Endodermal cell (in vitro differentiated cells): ENCODE data around the gene TMEM170B. TPM values are rescaled to one million over a fixed set of nuclear protein-coding genes. Genes with fewer than 3 reads are reported as not detected.

Experiments
- DNase-seq: peaks from one replicate; pipeline ENCODE4 v3.0.0-alpha.2; 2017
- H3K27ac ChIP-seq: 2 replicates; pipeline ENCODE4 v1.5.1; 2013; ENCODE audit warnings: mild to moderate bottlenecking, low read depth, low read length, moderate library complexity
- H3K27me3 ChIP-seq: 2 replicates; pipeline ENCODE4 v1.6.1; 2013; ENCODE audit warnings: mild to moderate bottlenecking, low read length, moderate library complexity; ENCODE audit not compliant: insufficient read depth, control insufficient read depth, poor library complexity, severe bottlenecking
- H3K36me3 ChIP-seq: 2 replicates; pipeline ENCODE4 v1.7.0; 2013; ENCODE audit warnings: mild to moderate bottlenecking, low read length, moderate library complexity; ENCODE audit not compliant: control insufficient read depth, insufficient read depth
- H3K4me1 ChIP-seq: one replicate; pipeline ENCODE4 v1.7.0; 2013; ENCODE audit warnings: low read length; ENCODE audit not compliant: control insufficient read depth, insufficient read depth
- H3K4me3 ChIP-seq: 2 replicates; pipeline ENCODE4 v1.5.1; 2013; ENCODE audit warnings: mild to moderate bottlenecking, low read length, moderate library complexity
- H3K9ac ChIP-seq: 2 replicates; pipeline ENCODE4 v1.6.1; 2013; ENCODE audit warnings: mild to moderate bottlenecking, low read length, moderate library complexity; ENCODE audit not compliant: poor library complexity, severe bottlenecking; ENCODE audit errors: extremely low read depth
- H3K9me3 ChIP-seq: 2 replicates; pipeline ENCODE4 v1.6.1; 2013; ENCODE audit warnings: mild to moderate bottlenecking, low read length, moderate library complexity; ENCODE audit not compliant: control insufficient read depth
- H3K27ac Mint-ChIP-seq: 2 replicates; pipeline ENCODE4 v1.8.0; 2020; ENCODE audit warnings: mixed read lengths
- H3K27me3 Mint-ChIP-seq: 2 replicates; pipeline ENCODE4 v1.8.0; 2021; ENCODE audit warnings: mild to moderate bottlenecking, mixed read lengths; ENCODE audit not compliant: insufficient read depth
- H3K36me3 Mint-ChIP-seq: 2 replicates; pipeline ENCODE4 v1.8.0; 2020; ENCODE audit warnings: low read depth, mixed read lengths
- H3K4me1 Mint-ChIP-seq: 2 replicates; pipeline ENCODE4 v1.8.0; 2020; ENCODE audit warnings: mixed read lengths
- H3K4me3 Mint-ChIP-seq: 2 replicates; pipeline ENCODE4 v1.8.0; 2020; ENCODE audit warnings: mild to moderate bottlenecking, moderate library complexity, mixed read lengths
- H3K9me3 Mint-ChIP-seq: 2 replicates; pipeline ENCODE4 v1.8.0; 2020; ENCODE audit warnings: mild to moderate bottlenecking, mixed read lengths
- CTCF ChIP-seq: fragments of 200-600 bp; sonication (generic); conservative IDR thresholded peaks from 2 replicates; pipeline ENCODE4 v1.5.0; 2021; ENCODE audit warnings: antibody characterized with exemption, mild to moderate bottlenecking
- WGBS, 2 experiments: methylation state at CpG; one replicate each; pipeline versions ENCODE4 v1.1.5 to v1.1.7; 2013; ENCODE audit warnings: missing lambda C conversion rate in 2 of 2, mixed read lengths in 1 of 2; ENCODE audit not compliant: insufficient coverage in 1 of 2, insufficient read length in 1 of 2; 5-methylcytosine and 5-hydroxymethylcytosine counted together
- total RNA-seq, 2 donors: library from RNA; stranded (reverse); fragmentation: NEBNext Ultra II Directional in 1 of 2; extraction: Animal tissue kit (Norgen Biotek cat#: 25700) in 1 of 2; gene quantifications; 2 replicates in 1 of 2; 3 replicates in 1 of 2; pipeline ENCODE4 v1.2.1, GENCODE V29; 2021

Gene TMEM170B
- total RNA-seq, 2 donors from 2014 or later, result 2.3 to 5.3 TPM

DNA sequence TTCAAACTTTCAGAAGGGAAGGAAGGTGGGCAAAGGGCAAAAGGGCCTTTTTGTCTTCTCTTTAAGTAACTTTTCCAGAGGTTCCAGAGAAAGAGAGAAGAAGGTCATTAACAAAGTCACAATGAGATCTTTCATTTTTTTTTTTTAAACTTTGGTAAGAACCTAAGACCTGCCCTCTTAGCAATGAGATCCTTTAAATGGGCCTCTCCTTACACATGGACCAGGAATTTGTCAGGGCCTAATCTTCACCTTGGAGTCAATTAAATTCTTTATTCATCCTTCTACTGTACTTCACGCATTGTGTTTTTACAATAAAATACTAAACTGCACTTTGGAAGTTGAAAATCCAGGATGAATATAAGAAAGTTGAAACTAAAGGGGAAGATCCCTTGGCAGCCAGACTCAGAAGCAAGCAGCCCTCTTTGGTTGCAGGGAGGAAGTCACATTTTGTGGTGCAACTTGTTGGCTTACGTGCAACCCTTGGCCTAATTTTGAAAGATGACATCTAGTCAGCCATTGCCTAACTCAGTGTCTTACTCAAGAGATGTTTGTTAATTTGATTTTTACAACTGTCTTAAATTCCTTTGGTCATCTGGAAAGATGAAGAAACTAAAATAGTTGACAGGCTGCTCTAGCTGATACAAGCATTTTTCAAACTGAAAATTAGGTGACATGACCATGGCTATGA is 11.9 kb upstream of the TMEM170B start:
- no peaks in the 10 kb centered on the region for H3K27me3 ChIP-seq
- H3K4me1 Mint-ChIP-seq, result peaks cover under 1% of the 10 kb centered on the region
- H3K4me3 Mint-ChIP-seq, result no peak overlapping the region
- H3K36me3 Mint-ChIP-seq, result no peaks in the 10 kb centered on the region
- H3K9ac ChIP-seq, result no peak overlapping the region
- WGBS, 2 experiments, result 57 to 68% methylated on average over 1 to 2 of the region's 2 CpGs
- no peak overlapping the region for H3K27ac ChIP-seq
- H3K36me3 ChIP-seq, result no peaks in the 10 kb centered on the region
- H3K4me1 ChIP-seq, result no peaks in the 10 kb centered on the region
- H3K4me3 ChIP-seq, result no peak overlapping the region
- no peak for TF ChIP-seq CTCF
- no peak for DNase-seq
- peaks cover 5% of the 10 kb centered on the region for H3K27me3 Mint-ChIP-seq
- no peaks in the 10 kb centered on the region for H3K9me3 ChIP-seq
- H3K27ac Mint-ChIP-seq, result no peak overlapping the region
- H3K9me3 Mint-ChIP-seq, result no peaks in the 10 kb centered on the region

GRCh38 chr6:11526156-11526505 is 11.4 kb upstream of the TMEM170B start:
- H3K27ac ChIP-seq, result no peak overlapping the region

GRCh38 chr6:11527274-11527870 is 10.2 kb upstream of the TMEM170B start:
- no peak overlapping the region for H3K27ac Mint-ChIP-seq
- no peaks in the 10 kb centered on the region for H3K36me3 Mint-ChIP-seq
- Histone ChIP-seq H3K4me1 (no peaks in the 10 kb centered on the region), H3K9ac (no peak overlapping the region), H3K4me3 (no peak overlapping the region), H3K36me3 (no peaks in the 10 kb centered on the region), H3K9me3 (no peaks in the 10 kb centered on the region), H3K27me3 (no peaks in the 10 kb centered on the region), H3K27ac (no peak overlapping the region)
- no peak for TF ChIP-seq CTCF
- peaks cover 1% of the 10 kb centered on the region for H3K4me1 Mint-ChIP-seq
- peaks cover 16% of the 10 kb centered on the region for H3K27me3 Mint-ChIP-seq
- no peaks in the 10 kb centered on the region for H3K9me3 Mint-ChIP-seq
- H3K4me3 Mint-ChIP-seq, result no peak overlapping the region
- no peak for DNase-seq

More at GRCh38 chr6:11526156-11526505, 11.4 kb upstream of the TMEM170B start:
- no peak for TF ChIP-seq CTCF
- no peaks in the 10 kb centered on the region for H3K4me1 ChIP-seq
- Mint-ChIP-seq H3K9me3 (no peaks in the 10 kb centered on the region), H3K27me3 (peaks cover 9% of the 10 kb centered on the region), H3K4me3 (no peak overlapping the region), H3K27ac (no peak overlapping the region), H3K4me1 (peaks cover 1% of the 10 kb centered on the region), H3K36me3 (no peaks in the 10 kb centered on the region)
- H3K9ac ChIP-seq, result no peak overlapping the region
- no peak for DNase-seq
- H3K36me3 ChIP-seq, result no peaks in the 10 kb centered on the region
- no peaks in the 10 kb centered on the region for H3K9me3 ChIP-seq
- 76% methylated on average over 3 of the region's 3 CpGs; no CpG with 5 or more reads in 1 of the 2 experiments for WGBS, 2 experiments
- H3K4me3 ChIP-seq, result no peak overlapping the region
- H3K27me3 ChIP-seq, result no peaks in the 10 kb centered on the region
